GM19395 (cell line): ENCODE measurements around the gene UBAC2.

Experiments
- ATAC-seq: cut with Tn5 transposase; IDR thresholded peaks from one replicate; pipeline ENCODE4 v1.9.1; 2021; ENCODE audit warnings: mild to moderate bottlenecking, moderate library complexity; ENCODE audit not compliant: unreplicated experiment

Gene UBAC2

DNA sequence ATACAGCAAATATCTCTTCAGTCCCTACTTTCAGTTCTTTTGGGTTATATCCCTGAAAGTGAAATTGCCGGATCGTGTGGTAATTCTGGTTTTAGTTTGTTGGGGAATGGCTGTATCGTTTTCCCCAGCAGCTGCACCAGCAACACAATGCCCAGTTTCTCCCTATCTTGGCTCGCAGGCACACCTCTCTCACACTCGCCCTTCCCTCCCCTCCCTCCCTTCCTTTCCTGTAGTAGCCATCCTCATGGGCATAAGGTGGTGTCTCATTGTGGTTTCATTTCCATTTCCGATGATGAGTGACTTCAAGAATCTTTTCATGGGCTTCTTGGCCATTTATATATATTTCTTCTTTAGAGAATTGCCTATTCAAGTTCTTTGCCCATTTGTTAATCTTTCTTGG, 66.2 kb downstream of the UBAC2 start:
- ATAC-seq, result no peak

GRCh38 chr13:99267927-99268326, 67.3 kb downstream of the UBAC2 start:
- no peak for ATAC-seq

GRCh38 chr13:99268822-99269221, 68.2 kb downstream of the UBAC2 start:
- no peak for ATAC-seq

- peak; percentile 62 for ATAC-seq
Observed at GRCh38 chr13:99269627-99270241, 69.1 kb downstream of the UBAC2 start.

DNA sequence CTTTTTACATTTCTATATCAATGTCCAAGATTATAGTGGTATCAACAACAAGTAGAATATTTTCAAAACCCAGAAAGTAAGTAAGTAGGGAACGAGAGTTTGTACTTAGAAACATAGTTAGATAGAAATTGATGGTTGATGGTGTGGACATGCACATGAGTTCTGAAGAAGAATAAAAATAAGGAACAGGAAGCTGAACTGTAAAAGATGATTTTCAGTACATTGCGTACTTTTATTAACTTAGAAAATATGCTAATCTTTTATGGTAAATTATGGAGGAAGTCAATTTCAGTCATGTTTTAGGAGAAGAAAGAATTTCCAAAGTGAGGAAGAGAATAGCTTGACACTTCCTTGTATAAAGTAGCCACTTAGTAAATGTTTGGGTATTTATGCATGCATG, 69.9 kb downstream of the UBAC2 start:
- ATAC-seq, result no peak

GRCh38 chr13:99271249-99271648, 70.6 kb downstream of the UBAC2 start:
- ATAC-seq, result no peak

- ATAC-seq, result no peak
Observed at GRCh38 chr13:99272481-99272880, 71.8 kb downstream of the UBAC2 start.

- ATAC-seq, result no peak
Observed at GRCh38 chr13:99273128-99273527, 72.5 kb downstream of the UBAC2 start.

- no peak for ATAC-seq
Observed at GRCh38 chr13:99275093-99275469, 74.4 kb downstream of the UBAC2 start.

DNA sequence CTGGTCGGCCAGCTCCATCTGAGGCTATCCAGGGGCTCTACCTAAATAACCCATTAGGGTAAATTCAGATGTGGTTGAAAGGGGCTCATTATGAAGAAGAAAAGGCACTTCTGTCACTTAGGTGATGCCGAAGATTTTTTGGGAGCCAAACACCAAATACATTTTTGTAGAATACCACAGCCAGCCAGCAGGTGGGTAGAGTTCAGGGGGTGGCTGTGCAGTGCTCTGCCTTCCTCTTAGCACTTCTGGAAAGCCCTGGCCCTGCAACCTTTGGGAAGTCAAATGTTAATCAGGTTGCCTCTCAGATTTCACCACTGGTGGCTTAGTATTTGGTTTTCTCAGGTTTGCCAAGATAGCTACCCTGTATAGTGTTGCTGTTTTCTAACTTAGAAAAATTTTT, 76.1 kb downstream of the UBAC2 start:
- no peak for ATAC-seq

GRCh38 chr13:99277629-99278028, 77.0 kb downstream of the UBAC2 start:
- no peak for ATAC-seq

- ATAC-seq, result no peak
Observed at GRCh38 chr13:99278200-99278599, 77.5 kb downstream of the UBAC2 start.

- ATAC-seq, result no peak
Observed at GRCh38 chr13:99278843-99279242, 78.2 kb downstream of the UBAC2 start.

DNA sequence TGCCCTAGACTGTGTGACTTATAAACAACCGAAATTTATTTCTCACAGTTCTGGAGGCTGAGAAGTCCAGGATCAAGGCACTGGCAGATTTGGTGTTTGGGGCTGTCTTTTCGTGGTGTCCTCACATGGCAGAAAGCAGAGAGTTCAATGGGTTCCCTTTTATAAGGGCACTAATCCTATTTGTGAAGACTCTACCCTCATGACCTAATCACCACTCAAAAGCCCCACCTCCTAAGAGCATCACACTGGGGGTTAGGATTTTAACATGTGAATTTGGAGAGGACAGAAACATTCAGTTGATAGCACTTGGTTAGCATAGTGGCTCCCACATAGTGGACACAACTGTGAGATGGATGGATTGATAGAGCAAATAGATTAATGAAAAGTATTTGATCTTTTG, 79.0 kb downstream of the UBAC2 start:
- ATAC-seq, result no peak

GRCh38 chr13:99280166-99280565, 79.5 kb downstream of the UBAC2 start:
- ATAC-seq, result no peak

DNA sequence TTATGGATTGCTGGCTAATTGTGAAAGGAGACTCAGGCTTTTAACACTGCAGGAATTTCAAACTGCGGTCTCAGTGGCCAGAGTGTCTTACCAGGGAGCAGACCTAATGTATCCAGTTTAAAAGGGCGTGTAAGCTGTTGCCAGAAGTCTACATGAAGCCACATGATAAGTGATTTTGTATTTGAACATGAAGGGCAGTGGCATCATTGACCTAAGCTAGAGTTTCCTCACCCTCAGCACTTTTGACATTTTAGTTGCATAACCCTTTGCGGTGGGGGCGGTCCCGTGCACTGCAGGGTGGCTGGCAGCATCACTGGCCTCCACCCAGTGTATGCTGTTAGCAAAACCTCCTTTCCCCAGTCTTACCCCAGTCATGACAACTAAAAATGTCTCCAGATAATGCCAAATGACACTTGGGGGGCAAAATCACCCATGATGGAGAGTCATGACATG, 81.2 kb downstream of the UBAC2 start:
- ATAC-seq, result peak; percentile 67

- peak; percentile 72 for ATAC-seq
Observed at GRCh38 chr13:99282264-99283231, 81.9 kb downstream of the UBAC2 start.

- ATAC-seq, result no peak
Observed at GRCh38 chr13:99285432-99286182, 85.0 kb downstream of the UBAC2 start.

DNA sequence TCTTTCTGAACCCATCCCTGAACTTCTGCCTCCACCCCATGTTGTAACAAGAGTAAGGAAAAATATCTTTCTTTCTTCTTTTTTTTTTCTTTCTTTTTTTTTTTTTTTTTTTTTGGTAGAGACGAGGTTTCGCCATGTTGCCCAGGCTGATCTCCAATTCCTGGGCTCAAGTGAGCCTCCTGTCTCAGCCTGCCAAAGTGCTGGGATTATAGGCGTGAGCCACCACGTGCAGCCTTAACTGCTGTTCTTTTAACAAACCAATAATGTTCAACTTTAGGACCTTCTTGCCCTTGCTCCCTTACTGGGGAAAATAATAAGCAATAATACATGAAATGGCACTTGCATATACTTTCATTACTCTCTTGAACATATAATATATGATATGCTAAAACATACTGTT, 86.9 kb downstream of the UBAC2 start:
- ATAC-seq, result peak; percentile 10

- ATAC-seq, result peak; percentile 94
Observed at GRCh38 chr13:99288089-99288488, 87.4 kb downstream of the UBAC2 start.

DNA sequence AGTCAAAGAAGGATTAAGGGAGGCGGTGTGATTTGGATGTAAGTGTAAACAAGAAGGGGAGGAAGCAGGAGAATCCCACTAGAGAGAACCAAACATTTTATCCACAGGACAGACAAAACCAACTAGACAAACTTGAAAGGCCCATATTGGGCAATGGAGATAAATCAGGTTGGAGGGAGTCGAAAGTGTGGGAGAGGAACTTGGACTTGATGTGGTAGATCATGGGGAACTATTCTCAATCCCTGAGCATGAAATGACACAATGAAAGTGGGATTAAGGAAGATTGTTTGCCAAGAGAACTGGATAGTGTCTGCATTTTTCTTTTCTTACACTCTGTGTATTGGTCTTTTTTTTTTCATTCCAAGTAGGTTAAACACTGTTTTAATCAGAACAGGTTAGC, 88.6 kb downstream of the UBAC2 start:
- no peak for ATAC-seq
